IMR-90 (cell line): Measurements from ENCODE around the gene SIGLEC7. TPM values are rescaled to one million over a fixed set of nuclear protein-coding genes. Genes with fewer than 3 reads are reported as not detected.

Source experiments
- ATAC-seq: fragments of 200-7000 bp; cut with Tn5 transposase; 2 replicates; pipeline ENCODE4 v1.9.1; 2020; ENCODE audit warnings: low read depth, mild to moderate bottlenecking, moderate library complexity
- BruUV-seq: library from RNA; stranded (reverse); fragments of 400-500 nt; replicated peaks from 2 replicates; lab custom pipeline; 2021; lab: Mats Ljungman, UMichigan
- CTCF ChIA-PET: fragments of 300-600 bp; formaldehyde crosslinking; extraction: SDS; loops from one replicate; lab custom pipeline; 2021; ENCODE audit warnings: antibody characterized with exemption; lab: Yijun Ruan, JAX
- POLR2A ChIA-PET: fragments of 300-600 bp; sonication (Branson Sonifier 250); formaldehyde crosslinking; loops from one replicate; lab custom pipeline; 2022; ENCODE audit warnings: antibody characterized with exemption; ENCODE audit not compliant: unreplicated experiment; lab: Charles Lee
- DNase-seq: peaks from one replicate; pipeline ENCODE4 v3.0.0; 2013
- H2AFZ ChIP-seq: replicated peaks from 2 replicates; pipeline ENCODE3; 2013; ENCODE audit warnings: low read length, mild to moderate bottlenecking; ENCODE audit not compliant: poor library complexity
- H2AK5ac ChIP-seq: 2 replicates; pipeline ENCODE4 v1.6.1; 2013; ENCODE audit warnings: low read depth, low read length, inconsistent platforms
- H2AK9ac ChIP-seq: replicated peaks from 2 replicates; pipeline ENCODE3; 2013; ENCODE audit warnings: mild to moderate bottlenecking, low read depth, low read length, moderate library complexity; ENCODE audit not compliant: poor library complexity
- H2BK120ac ChIP-seq: 2 replicates; pipeline ENCODE4 v1.6.1; 2013; ENCODE audit warnings: low read depth, low read length, inconsistent platforms
- H2BK15ac ChIP-seq: 3 replicates; pipeline ENCODE4 v1.6.1; 2013; ENCODE audit warnings: low read depth, low read length, inconsistent platforms
- H2BK20ac ChIP-seq: 2 replicates; pipeline ENCODE4 v1.6.1; 2013; ENCODE audit warnings: low read depth, mild to moderate bottlenecking, inconsistent platforms, low read length, moderate library complexity
- H2BK5ac ChIP-seq: 2 replicates; pipeline ENCODE4 v1.6.1; 2013; ENCODE audit warnings: mild to moderate bottlenecking, low read depth, low read length, inconsistent platforms; ENCODE audit not compliant: poor library complexity, severe bottlenecking
- H3K14ac ChIP-seq: replicated peaks from 2 replicates; pipeline ENCODE4 v1.6.1; 2013; ENCODE audit warnings: low read depth, low read length, inconsistent platforms
- H3K18ac ChIP-seq: 2 replicates; pipeline ENCODE4 v1.6.1; 2013; ENCODE audit warnings: low read depth, low read length, control low read depth
- H3K23ac ChIP-seq: 2 replicates; pipeline ENCODE4 v1.6.1; 2013; ENCODE audit warnings: low read depth, low read length, inconsistent platforms
- H3K27ac ChIP-seq: 2 replicates; pipeline ENCODE4 v1.5.1; 2013; ENCODE audit warnings: mild to moderate bottlenecking, control low read depth, low read length; ENCODE audit not compliant: insufficient read depth
- H3K27me3 ChIP-seq: 2 replicates; pipeline ENCODE4 v1.6.1; 2013; ENCODE audit warnings: low read length; ENCODE audit not compliant: control insufficient read depth, insufficient read depth
- H3K36me3 ChIP-seq: 2 replicates; pipeline ENCODE4 v1.6.1; 2013; ENCODE audit warnings: low read length, mixed read lengths; ENCODE audit not compliant: control insufficient read depth, insufficient read depth
- H3K4ac ChIP-seq: 2 replicates; pipeline ENCODE4 v1.6.1; 2013; ENCODE audit warnings: low read depth, low read length, inconsistent platforms
- H3K4me1 ChIP-seq: 2 replicates; pipeline ENCODE4 v1.6.1; 2013; ENCODE audit warnings: low read length, mixed read lengths; ENCODE audit not compliant: control insufficient read depth, insufficient read depth
- H3K4me2 ChIP-seq: 2 replicates; pipeline ENCODE4 v1.6.1; 2013; ENCODE audit warnings: low read depth, mild to moderate bottlenecking, control low read depth, low read length, moderate library complexity
- H3K4me3 ChIP-seq: 2 replicates; pipeline ENCODE4 v1.5.1; 2013; ENCODE audit warnings: low read depth, mild to moderate bottlenecking, control low read depth, low read length, moderate library complexity; ENCODE audit not compliant: insufficient read depth
- H3K56ac ChIP-seq: 2 replicates; pipeline ENCODE4 v1.6.1; 2013; ENCODE audit warnings: low read length, inconsistent platforms; ENCODE audit not compliant: insufficient read depth; ENCODE audit errors: extremely low read depth
- H3K79me1 ChIP-seq, 2 experiments: 2 replicates each; pipeline ENCODE4 v1.6.1; 2013; ENCODE audit warnings: low read length in 2 of 2, inconsistent platforms in 1 of 2, low read depth in 1 of 2
- H3K9ac ChIP-seq: 2 replicates; pipeline ENCODE4 v1.6.1; 2013; ENCODE audit warnings: low read depth, low read length, control low read depth
- H3K9me1 ChIP-seq: 2 replicates; pipeline ENCODE4 v1.6.1; 2013; ENCODE audit warnings: low read length, inconsistent platforms; ENCODE audit not compliant: insufficient read depth
- H3K9me3 ChIP-seq: 2 replicates; pipeline ENCODE4 v1.6.1; 2013; ENCODE audit warnings: low read length; ENCODE audit not compliant: control insufficient read depth, insufficient read depth
- H4K20me1 ChIP-seq: 2 replicates; pipeline ENCODE4 v1.6.1; 2013; ENCODE audit warnings: low read length, inconsistent platforms; ENCODE audit not compliant: insufficient read depth
- H4K5ac ChIP-seq: 2 replicates; pipeline ENCODE4 v1.6.1; 2013; ENCODE audit warnings: mild to moderate bottlenecking, low read depth, low read length, control low read depth
- H4K8ac ChIP-seq, 2 experiments: 2 replicates each; pipeline ENCODE4 v1.6.1; 2013; ENCODE audit warnings: low read depth in 2 of 2, low read length in 2 of 2, control low read depth in 1 of 2, inconsistent platforms in 1 of 2
- H4K91ac ChIP-seq: 2 replicates; pipeline ENCODE4 v1.6.1; 2013; ENCODE audit warnings: low read depth, low read length, inconsistent platforms; ENCODE audit not compliant: insufficient read depth
- BHLHE40 ChIP-seq: fragments of 150-350 bp; IDR thresholded peaks from 2 replicates; pipeline ENCODE4 v1.6.1; 2016; ENCODE audit warnings: mild to moderate bottlenecking, low read depth, low read length
- CEBPB ChIP-seq: IDR thresholded peaks from 2 replicates; pipeline ENCODE4 v1.6.1; 2012; ENCODE audit warnings: low read depth, low read length, improper control_type of control experiment
- CHD1 ChIP-seq: IDR thresholded peaks from 2 replicates; pipeline ENCODE4 v1.6.1; 2012; ENCODE audit warnings: low read depth, low read length, improper control_type of control experiment
- CTCF ChIP-seq: conservative IDR thresholded peaks from 2 replicates; pipeline ENCODE4 v1.5.1; 2012; ENCODE audit warnings: mild to moderate bottlenecking, low read depth, low read length, improper control_type of control experiment
- ELK1 ChIP-seq: fragments of 150-350 bp; IDR thresholded peaks from 2 replicates; pipeline ENCODE4 v1.6.1; 2016; ENCODE audit warnings: low read depth, mild to moderate bottlenecking, low read length, moderate library complexity, borderline replicate concordance
- FOS ChIP-seq: fragments of 150-350 bp; IDR thresholded peaks from 2 replicates; pipeline ENCODE4 v1.6.1; 2016; ENCODE audit warnings: low read depth, low read length
- MAFK ChIP-seq: IDR thresholded peaks from 2 replicates; pipeline ENCODE4 v1.6.1; 2012; ENCODE audit warnings: low read depth, low read length, improper control_type of control experiment
- MAZ ChIP-seq: IDR thresholded peaks from 2 replicates; pipeline ENCODE4 v1.6.1; 2012; ENCODE audit warnings: low read depth, mild to moderate bottlenecking, low read length, improper control_type of control experiment, moderate library complexity, borderline replicate concordance
- MXI1 ChIP-seq: IDR thresholded peaks from 2 replicates; pipeline ENCODE4 v1.6.1; 2012; ENCODE audit warnings: low read depth, mild to moderate bottlenecking, low read length, moderate library complexity, borderline replicate concordance
- NFE2L2 ChIP-seq: fragments of 150-350 bp; IDR thresholded peaks from 2 replicates; pipeline ENCODE4 v1.6.1; 2016; ENCODE audit warnings: low read depth, mild to moderate bottlenecking, low read length
- POLR2A ChIP-seq: IDR thresholded peaks from 2 replicates; pipeline ENCODE4 v1.6.1; 2012; ENCODE audit warnings: mild to moderate bottlenecking, low read depth, low read length
- RAD21 ChIP-seq: IDR thresholded peaks from 2 replicates; pipeline ENCODE4 v1.6.1; 2012; ENCODE audit warnings: low read length, improper control_type of control experiment
- RFX5 ChIP-seq: IDR thresholded peaks from 2 replicates; pipeline ENCODE4 v1.8.0; 2012; ENCODE audit warnings: low read depth, mild to moderate bottlenecking, low read length, moderate library complexity
- SMC3 ChIP-seq: fragments of 150-350 bp; IDR thresholded peaks from 2 replicates; pipeline ENCODE4 v1.6.1; 2016; ENCODE audit warnings: low read depth, mild to moderate bottlenecking, antibody characterized with exemption, low read length, moderate library complexity
- WGBS, 2 experiments: methylation state at CpG; one replicate each; pipeline versions ENCODE4 v1.1.5 to v1.1.7; 2013; ENCODE audit warnings: missing lambda C conversion rate in 2 of 2; ENCODE audit not compliant: insufficient read length in 1 of 2; ENCODE audit errors: extremely low coverage in 2 of 2; 5-methylcytosine and 5-hydroxymethylcytosine counted together
- dilution Hi-C: fragments of 300-500 bp; cut with HindIII; formaldehyde crosslinking; loops from one replicate; pipeline ENCODE4 v1.14.3; 2018; ENCODE audit warnings: low sequenced_read_pairs; ENCODE audit not compliant: unreplicated experiment
- in situ Hi-C: fragments of 300-500 bp; cut with MboI; formaldehyde crosslinking; loops from 3 replicates; pipeline ENCODE4 v1.14.3; 2019; ENCODE audit warnings: low sequenced_read_pairs, inconsistent platforms, mixed read lengths
- intact Hi-C: fragments of 100-400 bp; cut with micrococcal nuclease; formaldehyde crosslinking; loops from 2 replicates; pipeline ENCODE4 v1.10.0; 2022
- polyA plus RNA-seq, 3 experiments: library from polyadenylated mRNA; depleted of rRNA; stranded (reverse); fragments of >200 nt; gene quantifications; 2 replicates each; pipeline ENCODE4 v1.2.3, GENCODE V29; 2012; ENCODE audit warnings: low replicate concordance in 1 of 3
- total RNA-seq: library from RNA; depleted of rRNA; stranded (reverse); fragments of >200 nt; gene quantifications from 2 replicates; pipeline ENCODE4 v1.2.3, GENCODE V29; 2012

Gene SIGLEC7
- total and polyA plus RNA-seq, 2 of the 4 experiments (the other 2 are of a cell fraction) = not detected

DNA sequence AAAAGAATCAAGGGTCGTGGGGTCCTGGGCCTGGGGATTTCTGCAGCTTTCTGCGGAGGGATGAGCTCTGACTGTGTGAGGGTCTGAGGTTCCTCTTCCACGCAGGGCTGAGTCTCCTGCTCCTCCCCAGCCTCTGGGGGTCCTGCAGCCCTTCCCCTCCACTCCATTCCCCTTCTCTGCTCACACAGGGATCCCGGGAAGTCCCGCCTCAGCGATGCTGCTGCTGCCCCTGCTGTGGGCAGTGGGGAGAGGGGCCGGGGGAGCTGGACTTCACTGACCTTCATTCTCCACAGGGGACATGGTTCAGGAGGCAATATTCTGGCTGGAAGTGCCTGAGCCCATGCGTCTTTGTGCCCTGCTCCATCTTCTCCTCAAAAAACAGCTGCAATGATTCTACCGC, 56.5 kb downstream of the SIGLEC7 start:
- H3K4ac ChIP-seq = no peak overlapping the region
- no peak overlapping the region for H4K5ac ChIP-seq
- H2BK5ac ChIP-seq = no peak overlapping the region
- H3K36me3 ChIP-seq = no peaks in the 10 kb centered on the region
- peaks cover 14% of the 10 kb centered on the region for H3K9me3 ChIP-seq
- no peak overlapping the region for H3K9ac ChIP-seq
- 60% methylated on average over 1 of the region's 9 CpGs; no CpG with 5 or more reads in 1 of the 2 experiments for whole genome bisulfite sequencing, 2 experiments
- DNase-seq (no peak), ATAC-seq (no peak)
- no peak overlapping the region for H3K4me3 ChIP-seq
- no peak overlapping the region for H2AK5ac ChIP-seq
- H3K18ac ChIP-seq = no peak overlapping the region
- no peaks in the 10 kb centered on the region for H3K4me1 ChIP-seq
- ChIA-PET POLR2A (no interaction called here), CTCF (no interaction called here)
- intact Hi-C loops = no loop called here
- no peak overlapping the region for H3K14ac ChIP-seq
- no peak overlapping the region for H3K23ac ChIP-seq
- no peaks in the 10 kb centered on the region for H3K27me3 ChIP-seq
- H3K79me1 ChIP-seq = no peaks in the 10 kb centered on the region
- no peak for TF ChIP-seq RAD21
- TF ChIP-seq RFX5 = no peak
- no peak for TF ChIP-seq BHLHE40
- no peak for TF ChIP-seq MAZ
- no peak for TF ChIP-seq NFE2L2
- no peak for TF ChIP-seq FOS
- TF ChIP-seq CHD1 = no peak
- no peak for TF ChIP-seq POLR2A
- no peak for TF ChIP-seq SMC3
- no peak for TF ChIP-seq MAFK
- TF ChIP-seq CTCF = no peak
- no peak for TF ChIP-seq MXI1
- no peak for TF ChIP-seq CEBPB
- TF ChIP-seq ELK1 = no peak
- dilution Hi-C loops = no loop called here
- in situ Hi-C loops = no loop called here
- no peak overlapping the region for H2BK15ac ChIP-seq
- H2AFZ ChIP-seq = no peak overlapping the region
- no peak overlapping the region for H3K27ac ChIP-seq
- no peak overlapping the region for H2BK20ac ChIP-seq
- H4K20me1 ChIP-seq = no peaks in the 10 kb centered on the region; the same call in 1 of the 2 replicates
- H3K9me1 ChIP-seq = no peaks in the 10 kb centered on the region
- no peak overlapping the region for H3K56ac ChIP-seq
- H4K8ac ChIP-seq = no peak overlapping the region
- H3K4me2 ChIP-seq = no peak overlapping the region
- H4K91ac ChIP-seq = no peak overlapping the region
- no peak overlapping the region for H2BK120ac ChIP-seq
- no TSS peak for BruUV-seq
- H2AK9ac ChIP-seq = no peak overlapping the region
